Measurements from ENCODE around the gene LETM1.

LETM1 gene

GRCh38 chr4:1871471-1872021 lies 15.6 kb upstream of the LETM1 start:
- DNase-seq = peak in 1 of 2 experiments; percentile 51

GRCh38 chr4:1870578-1871443 lies 14.9 kb upstream of the LETM1 start, which contains the start of gene NSD2:
TSS of gene NSD2 (plus strand) at chr4:1871393. CDS start at chr4:1900655, 29,262 bp downstream.
- peak; percentile 91 to 96 for DNase-seq

- DNase-seq = peak; percentile 89 to 90
Measured at GRCh38 chr4:1870328-1870577, 14.3 kb upstream of the LETM1 start.

GRCh38 chr4:1869530-1870327 lies 13.8 kb upstream of the LETM1 start:
- no peak for DNase-seq

GRCh38 chr4:1868912-1869311 lies 13.0 kb upstream of the LETM1 start:
- no peak for DNase-seq

- no peak for DNase-seq
Measured at GRCh38 chr4:1868293-1868692, 12.3 kb upstream of the LETM1 start.

- DNase-seq = peak; percentile 42 to 80
Measured at GRCh38 chr4:1866189-1866661, 10.3 kb upstream of the LETM1 start.

GRCh38 chr4:1864076-1865008 lies 8.4 kb upstream of the LETM1 start:
- DNase-seq = no peak

- DNase-seq = no peak
Measured at GRCh38 chr4:1863297-1864033, 7.5 kb upstream of the LETM1 start.

- no peak for DNase-seq
Measured at GRCh38 chr4:1862961-1863296, 7.0 kb upstream of the LETM1 start.

- no peak for DNase-seq
Measured at GRCh38 chr4:1862055-1862911, 6.3 kb upstream of the LETM1 start.

GRCh38 chr4:1859389-1859753 lies 3.4 kb upstream of the LETM1 start:
- DNase-seq = no peak

- DNase-seq = no peak
Measured at GRCh38 chr4:1857931-1858330, 2.0 kb upstream of the LETM1 start.

- DNase-seq = no peak
Measured at GRCh38 chr4:1856943-1857699, 1.2 kb upstream of the LETM1 start.

- no peak for DNase-seq
Measured at GRCh38 chr4:1855333-1856070, 454 bp downstream of the LETM1 start.

GRCh38 chr4:1854752-1855151 lies 1.2 kb downstream of the LETM1 start:
- no peak for DNase-seq

- no peak for DNase-seq
Measured at GRCh38 chr4:1852904-1853623, 2.9 kb downstream of the LETM1 start.

GRCh38 chr4:1851575-1852410 lies 4.2 kb downstream of the LETM1 start:
- DNase-seq = no peak
